SU-DHL-6 (cell line): ENCODE data around the gene COMMD8.

ENCODE experiments used
- H2AFZ ChIP-seq: fragments of 200-600 bp; sonication (generic); 2 replicates; pipeline ENCODE4 v1.6.1; 2014; ENCODE audit warnings: low read depth, mild to moderate bottlenecking, moderate library complexity, mixed read lengths, antibody characterized with exemption, low read length; ENCODE audit not compliant: severe bottlenecking
- H3F3A ChIP-seq: fragments of 200-600 bp; shearing (Covaris generic); 2 replicates; pipeline ENCODE4 v1.6.0; 2016; ENCODE audit warnings: antibody characterized with exemption, mild to moderate bottlenecking; ENCODE audit not compliant: insufficient read depth
- H3K27ac ChIP-seq: fragments of 200-600 bp; sonication (generic); 2 replicates; pipeline ENCODE4 v1.5.1; 2016; ENCODE audit warnings: low read depth, mild to moderate bottlenecking, low read length, moderate library complexity, mixed read lengths
- H3K27me3 ChIP-seq: fragments of 200-600 bp; sonication (generic), shearing (Covaris generic); 2 replicates; pipeline ENCODE4 v1.6.0; 2014; ENCODE audit warnings: mild to moderate bottlenecking, low read length
- H3K36me3 ChIP-seq: fragments of 200-600 bp; sonication (generic); 2 replicates; pipeline ENCODE4 v1.6.1; 2014; ENCODE audit warnings: mild to moderate bottlenecking, low read length, mixed read lengths
- H3K4me2 ChIP-seq: fragments of 300-600, 200-600 bp; shearing (Covaris generic), sonication (generic); 2 replicates; pipeline ENCODE4 v1.6.0; 2014; ENCODE audit warnings: low read length, low read depth, mild to moderate bottlenecking; ENCODE audit not compliant: poor library complexity, severe bottlenecking
- H3K4me3 ChIP-seq: fragments of 200-600 bp; sonication (generic); 2 replicates; pipeline ENCODE4 v1.5.1; 2014; ENCODE audit warnings: antibody characterized with exemption, low read length, mild to moderate bottlenecking, mixed read lengths; ENCODE audit not compliant: insufficient read depth, poor library complexity, severe bottlenecking
- H3K79me2 ChIP-seq: fragments of 200-600 bp; sonication (generic); 2 replicates; pipeline ENCODE4 v1.6.1; 2014; ENCODE audit warnings: mild to moderate bottlenecking, low read length, moderate library complexity; ENCODE audit not compliant: insufficient read depth
- H3K9ac ChIP-seq: fragments of 200-600 bp; sonication (generic); 2 replicates; pipeline ENCODE4 v1.7.0; 2014; ENCODE audit warnings: mild to moderate bottlenecking, low read length
- H3K9me2 ChIP-seq: fragments of 200-600 bp; sonication (generic); replicated peaks from 2 replicates; pipeline ENCODE4 v1.6.1; 2014; ENCODE audit warnings: low read length; ENCODE audit not compliant: insufficient read depth
- H3K9me3 ChIP-seq: fragments of 200-600 bp; sonication (generic); 2 replicates; pipeline ENCODE4 v1.6.1; 2014; ENCODE audit warnings: low read length, mixed read lengths; ENCODE audit not compliant: insufficient read depth
- H4K20me1 ChIP-seq: fragments of 200-600 bp; sonication (generic); 2 replicates; pipeline ENCODE4 v1.6.1; 2014; ENCODE audit warnings: low read depth, mild to moderate bottlenecking, antibody characterized with exemption, low read length, moderate library complexity, mixed read lengths
- EZH2phosphoT487 ChIP-seq: fragments of 200-600 bp; sonication (generic), shearing (Covaris generic); conservative IDR thresholded peaks from 2 replicates; pipeline ENCODE4 v1.6.1; 2018; ENCODE audit warnings: mild to moderate bottlenecking, antibody characterized with exemption, low read length, moderate library complexity, mixed read lengths
- TF ChIP-seq, protein P1 (sequence below): fragments of 200-600 bp; sonication (generic); IDR thresholded peaks from one replicate; pipeline ENCODE4 v1.5.1; 2017; ENCODE audit warnings: antibody characterized with exemption, mild to moderate bottlenecking, low read length, moderate library complexity; ENCODE audit not compliant: insufficient read depth, poor library complexity, severe bottlenecking

The COMMD8 gene

DNA sequence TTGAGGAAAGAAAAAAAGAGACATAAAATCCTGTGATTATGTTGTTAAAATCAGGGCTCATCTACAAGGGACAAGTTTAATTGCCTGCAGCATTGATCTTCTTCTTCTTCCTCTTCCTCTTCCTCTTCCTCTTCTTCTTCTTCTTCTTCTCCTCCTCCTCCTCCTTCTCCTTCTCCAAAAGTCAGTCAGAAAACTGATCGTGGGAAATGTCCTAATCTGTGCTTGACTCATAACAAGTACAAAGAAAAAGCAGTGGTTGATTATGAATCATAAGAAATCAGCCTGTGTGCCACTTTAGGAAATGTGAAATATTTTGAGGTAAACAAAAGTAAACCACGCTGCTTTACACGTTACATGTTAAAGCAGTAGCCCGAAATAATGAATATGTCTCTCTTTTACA lies 18.8 kb upstream of the COMMD8 start:
- Histone ChIP-seq H3K9me2 (no peaks in the 10 kb centered on the region), H3K27ac (no peak overlapping the region), H3K9me3 (no peaks in the 10 kb centered on the region), H3K27me3 (no peaks in the 10 kb centered on the region), H3F3A (peaks cover 4% of the 10 kb centered on the region; the same call in 1 of the 2 replicates), H3K79me2 (no peaks in the 10 kb centered on the region), H3K9ac (no peak overlapping the region), H4K20me1 (no peaks in the 10 kb centered on the region), H3K4me2 (peak overlapping the region; percentile 31), H3K36me3 (no peaks in the 10 kb centered on the region), H3K4me3 (no peak overlapping the region), H2AFZ (peak overlapping the region; percentile 65)
- TF ChIP-seq, protein P1, sequence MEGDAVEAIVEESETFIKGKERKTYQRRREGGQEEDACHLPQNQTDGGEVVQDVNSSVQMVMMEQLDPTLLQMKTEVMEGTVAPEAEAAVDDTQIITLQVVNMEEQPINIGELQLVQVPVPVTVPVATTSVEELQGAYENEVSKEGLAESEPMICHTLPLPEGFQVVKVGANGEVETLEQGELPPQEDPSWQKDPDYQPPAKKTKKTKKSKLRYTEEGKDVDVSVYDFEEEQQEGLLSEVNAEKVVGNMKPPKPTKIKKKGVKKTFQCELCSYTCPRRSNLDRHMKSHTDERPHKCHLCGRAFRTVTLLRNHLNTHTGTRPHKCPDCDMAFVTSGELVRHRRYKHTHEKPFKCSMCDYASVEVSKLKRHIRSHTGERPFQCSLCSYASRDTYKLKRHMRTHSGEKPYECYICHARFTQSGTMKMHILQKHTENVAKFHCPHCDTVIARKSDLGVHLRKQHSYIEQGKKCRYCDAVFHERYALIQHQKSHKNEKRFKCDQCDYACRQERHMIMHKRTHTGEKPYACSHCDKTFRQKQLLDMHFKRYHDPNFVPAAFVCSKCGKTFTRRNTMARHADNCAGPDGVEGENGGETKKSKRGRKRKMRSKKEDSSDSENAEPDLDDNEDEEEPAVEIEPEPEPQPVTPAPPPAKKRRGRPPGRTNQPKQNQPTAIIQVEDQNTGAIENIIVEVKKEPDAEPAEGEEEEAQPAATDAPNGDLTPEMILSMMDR, result no peak
- TF ChIP-seq EZH2phosphoT487, result no peak

DNA sequence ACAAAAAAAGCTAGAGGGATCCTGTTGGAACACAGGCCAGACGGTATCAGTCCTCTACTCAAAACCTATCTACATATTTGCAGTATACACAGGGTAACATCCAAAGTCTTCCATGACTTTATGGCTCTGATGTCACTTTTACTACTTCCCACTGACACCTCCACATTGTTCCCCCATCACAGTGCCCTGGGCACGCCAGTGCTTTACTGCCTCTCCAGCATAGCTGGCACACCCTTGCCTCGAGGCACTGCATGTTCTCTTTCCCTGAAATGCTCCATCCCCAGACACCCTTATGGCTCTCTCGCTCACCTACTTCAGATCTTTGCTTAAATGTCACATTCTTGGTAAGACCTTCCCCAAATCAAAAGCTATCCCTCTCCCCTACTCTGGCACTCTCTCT lies 15.3 kb upstream of the COMMD8 start:
- H3K4me3 ChIP-seq, result no peak overlapping the region
- H3K27me3 ChIP-seq, result no peaks in the 10 kb centered on the region
- H4K20me1 ChIP-seq, result no peaks in the 10 kb centered on the region
- no peaks in the 10 kb centered on the region for H3K79me2 ChIP-seq
- H3K9me2 ChIP-seq, result no peaks in the 10 kb centered on the region
- 0 out of 2 replicates have a peak, but pooled peaks cover 1% of the 10 kb centered on the region for H3F3A ChIP-seq
- TF ChIP-seq, protein P1, result no peak
- TF ChIP-seq EZH2phosphoT487, result no peak
- H3K4me2 ChIP-seq, result no peak overlapping the region
- H3K9me3 ChIP-seq, result no peaks in the 10 kb centered on the region
- no peak overlapping the region for H3K9ac ChIP-seq
- no peaks in the 10 kb centered on the region for H3K36me3 ChIP-seq
- H2AFZ ChIP-seq, result no peak overlapping the region
- no peak overlapping the region for H3K27ac ChIP-seq

DNA sequence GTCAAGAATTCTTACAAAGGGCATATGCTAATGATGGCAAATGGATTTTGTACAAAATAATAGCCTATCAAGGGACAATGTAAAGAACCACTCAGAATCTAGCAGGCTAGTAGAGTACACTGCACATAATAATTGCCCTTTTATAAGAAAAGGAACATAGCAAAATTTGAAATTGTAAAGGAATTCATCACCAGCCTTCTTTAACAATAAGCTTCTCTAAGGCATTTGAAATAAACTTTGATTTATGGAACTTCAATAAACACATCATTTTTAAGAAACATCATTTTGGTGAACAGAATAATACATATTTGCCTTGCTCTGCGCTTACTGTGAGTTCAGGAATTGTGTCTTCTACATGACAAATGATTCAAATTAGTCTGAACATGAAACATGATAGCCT lies 11.9 kb upstream of the COMMD8 start:
- H2AFZ ChIP-seq, result no peak overlapping the region
- H3K27ac ChIP-seq, result no peak overlapping the region
- H3F3A ChIP-seq, result no peaks in the 10 kb centered on the region
- H3K9ac ChIP-seq, result no peak overlapping the region
- H3K79me2 ChIP-seq, result no peaks in the 10 kb centered on the region
- H3K4me2 ChIP-seq, result no peak overlapping the region
- H3K9me3 ChIP-seq, result no peaks in the 10 kb centered on the region
- no peak overlapping the region for H3K4me3 ChIP-seq
- H3K27me3 ChIP-seq, result no peaks in the 10 kb centered on the region
- H3K36me3 ChIP-seq, result no peaks in the 10 kb centered on the region
- no peaks in the 10 kb centered on the region for H3K9me2 ChIP-seq
- H4K20me1 ChIP-seq, result no peaks in the 10 kb centered on the region
- no peak for TF ChIP-seq EZH2phosphoT487
- TF ChIP-seq, protein P1, result no peak

DNA sequence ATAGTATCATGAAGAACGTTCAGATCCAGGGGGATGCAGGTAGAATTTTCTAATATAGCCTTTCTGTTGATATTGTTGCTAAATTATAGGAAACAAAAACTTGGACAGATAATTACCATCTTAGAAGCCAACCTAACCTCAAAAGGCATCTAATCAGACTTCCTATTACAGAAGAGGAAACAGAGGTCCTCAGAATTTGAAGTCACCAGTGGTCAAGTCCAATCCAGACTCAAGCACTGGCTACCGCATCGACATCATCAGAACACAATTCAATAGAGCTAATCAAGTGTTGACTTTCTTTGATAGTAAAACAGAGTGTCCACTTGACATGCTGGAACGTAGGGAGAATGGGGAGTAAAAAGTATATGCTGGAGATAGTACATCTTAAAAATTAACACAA lies 11.3 kb upstream of the COMMD8 start:
- no peak for TF ChIP-seq EZH2phosphoT487
- TF ChIP-seq, protein P1, result no peak
- Histone ChIP-seq H3K4me3 (no peak overlapping the region), H3F3A (no peaks in the 10 kb centered on the region), H3K27me3 (no peaks in the 10 kb centered on the region), H4K20me1 (no peaks in the 10 kb centered on the region), H3K27ac (no peak overlapping the region), H3K9me2 (no peaks in the 10 kb centered on the region), H3K4me2 (no peak overlapping the region), H2AFZ (no peak overlapping the region), H3K9ac (no peak overlapping the region), H3K36me3 (no peaks in the 10 kb centered on the region), H3K9me3 (no peaks in the 10 kb centered on the region), H3K79me2 (no peaks in the 10 kb centered on the region)
